CD4-positive, CD25-positive, alpha-beta regulatory T cell (primary cell): ENCODE data around the gene PPA2. TPM values are rescaled to one million over a fixed set of nuclear protein-coding genes. Genes with fewer than 3 reads are reported as not detected.

Experiments used
- ATAC-seq, 2 donors: fragments of 150-1000 bp; cut with Tn5 transposase; one replicate each; pipeline ENCODE4 v1.10.0; 2021; ENCODE audit warnings: low read depth in 2 of 2, moderate number of reproducible peaks in 2 of 2, moderate library complexity in 1 of 2
- DNase-seq, 3 donors: peaks; one replicate each; pipeline versions ENCODE4 v3.0.0 to v3.0.0-alpha.2; 2012 to 2022; ENCODE audit warnings: mixed read lengths in 1 of 3
- H3K27ac ChIP-seq: one replicate; pipeline ENCODE4 v1.7.0; 2013; ENCODE audit warnings: mild to moderate bottlenecking, low read length; ENCODE audit not compliant: insufficient read depth, poor library complexity, severe bottlenecking
- H3K27me3 ChIP-seq: one replicate; pipeline ENCODE4 v1.7.0; 2013; ENCODE audit warnings: low read length; ENCODE audit not compliant: control insufficient read depth, insufficient read depth
- H3K36me3 ChIP-seq: one replicate; pipeline ENCODE4 v1.7.0; 2013; ENCODE audit warnings: mild to moderate bottlenecking, low read length, moderate library complexity; ENCODE audit not compliant: control insufficient read depth, insufficient read depth
- H3K4me1 ChIP-seq: 2 replicates; pipeline ENCODE4 v1.7.0; 2013; ENCODE audit warnings: mild to moderate bottlenecking, low read length; ENCODE audit not compliant: insufficient read depth, control insufficient read depth, poor library complexity, severe bottlenecking
- H3K4me3 ChIP-seq: one replicate; pipeline ENCODE4 v1.7.0; 2013; ENCODE audit warnings: low read depth, mild to moderate bottlenecking, low read length, moderate library complexity
- H3K9me3 ChIP-seq, 2 experiments: 1 replicate in 1 of 2; 2 replicates in 1 of 2; pipeline ENCODE4 v1.7.0; 2013; ENCODE audit warnings: low read length in 2 of 2, mild to moderate bottlenecking in 1 of 2, moderate library complexity in 1 of 2; ENCODE audit not compliant: control insufficient read depth in 2 of 2
- H3K27ac Mint-ChIP-seq, 3 donors: one replicate each; pipeline ENCODE4 v1.8.0; 2020 to 2022; ENCODE audit warnings: mild to moderate bottlenecking in 3 of 3, mixed read lengths in 3 of 3, moderate library complexity in 2 of 3
- H3K27me3 Mint-ChIP-seq: one replicate; pipeline ENCODE4 v1.8.0; 2022; ENCODE audit warnings: mild to moderate bottlenecking, mixed read lengths
- H3K36me3 Mint-ChIP-seq: one replicate; pipeline ENCODE4 v1.8.0; 2020; ENCODE audit warnings: mixed read lengths
- H3K4me1 Mint-ChIP-seq, 4 donors: one replicate each; pipeline ENCODE4 v1.8.0; 2020 to 2022; ENCODE audit warnings: mixed read lengths in 4 of 4, mild to moderate bottlenecking in 1 of 4
- H3K4me3 Mint-ChIP-seq, 4 donors: one replicate each; pipeline ENCODE4 v1.8.0; 2020 to 2022; ENCODE audit warnings: mild to moderate bottlenecking in 4 of 4, mixed read lengths in 4 of 4, moderate library complexity in 3 of 4
- H3K9me3 Mint-ChIP-seq, 7 donors: one replicate each; pipeline ENCODE4 v1.8.0; 2020 to 2022; ENCODE audit warnings: mixed read lengths in 7 of 7, mild to moderate bottlenecking in 3 of 7, moderate library complexity in 2 of 7
- polyA plus RNA-seq, 4 donors: library from polyadenylated mRNA; unstranded; fragments of 300-500 nt; fragmentation: Illumina TruSeq; gene quantifications; one replicate each; pipeline ENCODE4 v1.2.3, GENCODE V29; 2021
- total RNA-seq: library from RNA; stranded (reverse); gene quantifications from one replicate; pipeline ENCODE4 v1.2.3, GENCODE V29; 2022

The PPA2 gene
- total and polyA plus RNA-seq, 5 donors from 2014 or later, result 42.2 to 126 (median 106) TPM

DNA sequence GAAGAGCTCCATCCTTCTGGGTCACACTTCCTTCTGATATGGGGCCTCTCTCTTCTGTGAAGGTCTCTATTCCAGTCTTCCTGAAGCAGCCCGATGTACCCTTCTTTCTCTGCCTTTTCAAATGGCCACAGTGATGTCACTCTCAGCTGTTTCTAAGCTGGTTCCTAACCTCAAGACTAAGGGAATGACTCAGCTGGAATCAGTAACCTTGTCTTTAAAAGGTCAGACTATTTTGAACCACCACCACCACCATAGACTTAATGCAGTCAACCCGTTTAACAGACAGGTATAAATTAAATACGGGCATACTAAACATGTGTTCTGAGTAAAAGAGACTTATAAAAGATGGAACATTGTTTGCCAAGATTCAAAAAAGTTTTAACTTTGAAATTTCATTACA lies 121.0 kb downstream of the PPA2 start:
- peaks cover 0 to 3% (median 0%) of the 10 kb centered on the region in 4 donors for H3K4me1 Mint-ChIP-seq
- no peaks in the 10 kb centered on the region for H3K36me3 ChIP-seq
- H3K36me3 Mint-ChIP-seq, result peaks cover 7% of the 10 kb centered on the region
- no peaks in the 10 kb centered on the region for H3K9me3 ChIP-seq
- no peak overlapping the region for H3K27ac ChIP-seq
- H3K4me1 ChIP-seq, result no peaks in the 10 kb centered on the region
- H3K9me3 Mint-ChIP-seq, result no peaks in the 10 kb centered on the region
- no peak overlapping the region for H3K4me3 Mint-ChIP-seq
- ATAC-seq (no peak), DNase-seq (peak in 1 of 3 donors; percentile 33)
- H3K27me3 Mint-ChIP-seq, result no peaks in the 10 kb centered on the region
- no peaks in the 10 kb centered on the region for H3K27me3 ChIP-seq
- no peak overlapping the region for H3K4me3 ChIP-seq
- no peak overlapping the region for H3K27ac Mint-ChIP-seq

DNA sequence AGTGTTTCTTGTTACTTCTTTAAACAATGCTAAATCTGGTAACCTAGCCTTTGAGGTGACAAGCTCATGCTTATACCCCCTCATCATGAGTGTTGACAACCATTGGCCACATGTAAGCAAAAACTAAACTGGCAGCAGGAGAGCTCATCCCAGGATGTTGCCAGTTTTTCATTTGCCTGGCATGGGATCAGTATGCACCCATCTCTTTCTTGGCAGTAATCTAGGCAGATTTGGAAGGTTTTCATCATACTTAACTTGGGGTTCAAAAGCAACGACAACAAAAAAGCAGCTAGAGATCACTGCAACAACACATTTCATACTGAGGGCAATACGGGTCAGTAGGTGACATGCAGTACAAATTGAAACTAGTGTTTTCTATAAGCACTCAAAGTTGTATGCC lies 122.0 kb downstream of the PPA2 start:
- no peaks in the 10 kb centered on the region for H3K36me3 ChIP-seq
- DNase-seq (no peak), ATAC-seq (no peak)
- H3K27me3 Mint-ChIP-seq, result peaks cover 2% of the 10 kb centered on the region
- no peaks in the 10 kb centered on the region for H3K9me3 ChIP-seq
- H3K27ac Mint-ChIP-seq, result no peak overlapping the region
- H3K4me1 ChIP-seq, result no peaks in the 10 kb centered on the region
- H3K27me3 ChIP-seq, result no peaks in the 10 kb centered on the region
- no peak overlapping the region for H3K4me3 ChIP-seq
- H3K36me3 Mint-ChIP-seq, result peaks cover 4% of the 10 kb centered on the region
- no peaks in the 10 kb centered on the region for H3K9me3 Mint-ChIP-seq
- H3K4me3 Mint-ChIP-seq, result no peak overlapping the region
- no peak overlapping the region for H3K27ac ChIP-seq
- peaks cover 0 to 3% (median 0%) of the 10 kb centered on the region in 4 donors for H3K4me1 Mint-ChIP-seq

DNA sequence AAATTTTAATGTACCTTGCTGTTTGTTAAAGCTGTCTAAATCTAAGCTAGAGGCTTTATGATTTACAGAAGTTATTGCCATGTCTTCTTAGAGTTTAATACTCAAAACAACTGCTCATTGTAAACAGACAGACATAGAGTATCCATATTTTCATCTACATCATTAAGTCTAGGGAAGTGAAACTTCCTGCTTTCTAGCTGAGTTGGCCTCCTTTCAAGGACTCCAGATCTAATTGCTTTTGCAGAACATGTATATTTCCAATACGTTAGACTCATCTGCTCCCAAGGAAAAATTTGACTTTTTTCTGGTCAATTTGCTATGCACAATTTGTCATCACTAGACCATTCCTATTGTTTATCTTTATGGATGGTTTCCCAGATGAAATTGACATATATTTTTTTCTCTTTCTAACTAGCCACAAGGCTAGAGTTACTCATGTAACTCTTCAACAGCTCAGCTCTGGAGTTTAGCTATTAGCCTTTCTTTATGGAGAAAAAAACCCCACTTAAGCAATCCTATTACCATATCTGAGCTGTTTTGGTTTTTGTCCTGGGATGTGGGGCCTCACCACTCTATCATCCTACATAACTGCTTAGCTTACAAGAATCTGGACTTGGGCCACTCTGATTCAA lies 122.9 kb downstream of the PPA2 start:
- Histone ChIP-seq H3K27ac (no peak overlapping the region), H3K36me3 (no peaks in the 10 kb centered on the region), H3K4me1 (no peaks in the 10 kb centered on the region), H3K9me3 (no peaks in the 10 kb centered on the region), H3K4me3 (no peak overlapping the region), H3K27me3 (no peaks in the 10 kb centered on the region)
- Mint-ChIP-seq H3K4me3 (no peak overlapping the region), H3K27me3 (peaks cover 4% of the 10 kb centered on the region), H3K4me1 (peaks cover 0 to 3% (median 0%) of the 10 kb centered on the region in 4 donors), H3K36me3 (peaks cover 4% of the 10 kb centered on the region), H3K27ac (no peak overlapping the region), H3K9me3 (no peaks in the 10 kb centered on the region)
- ATAC-seq, result no peak
- DNase-seq, result no peak

DNA sequence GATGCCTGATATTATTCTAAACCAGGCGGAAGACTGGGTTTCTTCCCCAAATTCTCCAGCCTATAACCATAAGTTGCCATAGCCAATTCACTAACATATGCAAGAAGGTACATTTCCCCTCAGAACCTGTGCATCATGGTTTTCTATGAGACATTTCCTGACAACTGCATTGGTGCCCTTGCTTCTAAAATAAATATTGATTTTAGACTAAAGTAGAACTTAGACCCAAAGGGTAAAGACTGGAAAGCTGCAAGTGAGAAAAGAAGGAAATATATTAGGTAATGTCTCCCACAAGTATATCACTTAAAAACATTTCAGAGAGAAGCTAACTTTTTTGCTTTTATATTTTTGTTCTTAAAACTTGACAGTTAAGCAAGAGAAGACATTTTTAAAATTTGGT lies 125.1 kb downstream of the PPA2 start:
- DNase-seq (no peak), ATAC-seq (no peak)
- H3K27me3 ChIP-seq, result no peaks in the 10 kb centered on the region
- Mint-ChIP-seq H3K36me3 (no peaks in the 10 kb centered on the region), H3K27ac (peak overlapping the region in 1 of 3 donors; percentile 2), H3K27me3 (peaks cover 4% of the 10 kb centered on the region), H3K4me1 (peaks cover 0 to 3% (median 0%) of the 10 kb centered on the region in 4 donors), H3K4me3 (no peak overlapping the region), H3K9me3 (no peaks in the 10 kb centered on the region)
- H3K36me3 ChIP-seq, result no peaks in the 10 kb centered on the region
- no peak overlapping the region for H3K4me3 ChIP-seq
- H3K9me3 ChIP-seq, result no peaks in the 10 kb centered on the region
- no peak overlapping the region for H3K27ac ChIP-seq
- no peaks in the 10 kb centered on the region for H3K4me1 ChIP-seq

DNA sequence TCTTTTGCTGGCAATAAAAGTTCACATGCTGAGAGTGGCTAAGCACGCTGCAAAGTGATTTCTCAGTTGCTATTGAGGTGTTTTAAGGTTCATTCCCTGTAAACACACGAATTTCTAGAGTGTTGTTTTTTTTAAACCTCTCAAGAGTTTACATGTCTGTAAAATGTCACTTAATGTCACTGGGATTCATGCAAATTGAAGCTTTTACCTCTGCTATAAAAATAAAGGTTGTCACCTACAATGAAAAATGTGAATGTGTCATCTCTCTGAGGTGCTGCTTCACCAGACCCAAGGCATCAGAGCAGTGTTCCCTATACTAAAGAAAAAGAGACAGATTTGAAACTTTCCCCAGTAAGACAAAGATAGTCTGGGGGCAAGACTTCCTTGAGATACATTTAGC lies 127.0 kb downstream of the PPA2 start:
- Histone ChIP-seq H3K27ac (no peak overlapping the region), H3K4me3 (no peak overlapping the region), H3K27me3 (no peaks in the 10 kb centered on the region), H3K4me1 (no peaks in the 10 kb centered on the region), H3K9me3 (no peaks in the 10 kb centered on the region), H3K36me3 (no peaks in the 10 kb centered on the region)
- ATAC-seq (no peak), DNase-seq (no peak)
- no peaks in the 10 kb centered on the region for H3K4me1 Mint-ChIP-seq
- H3K4me3 Mint-ChIP-seq, result no peak overlapping the region
- peaks cover 4% of the 10 kb centered on the region for H3K27me3 Mint-ChIP-seq
- no peak overlapping the region for H3K27ac Mint-ChIP-seq
- no peaks in the 10 kb centered on the region for H3K9me3 Mint-ChIP-seq
- H3K36me3 Mint-ChIP-seq, result no peaks in the 10 kb centered on the region

DNA sequence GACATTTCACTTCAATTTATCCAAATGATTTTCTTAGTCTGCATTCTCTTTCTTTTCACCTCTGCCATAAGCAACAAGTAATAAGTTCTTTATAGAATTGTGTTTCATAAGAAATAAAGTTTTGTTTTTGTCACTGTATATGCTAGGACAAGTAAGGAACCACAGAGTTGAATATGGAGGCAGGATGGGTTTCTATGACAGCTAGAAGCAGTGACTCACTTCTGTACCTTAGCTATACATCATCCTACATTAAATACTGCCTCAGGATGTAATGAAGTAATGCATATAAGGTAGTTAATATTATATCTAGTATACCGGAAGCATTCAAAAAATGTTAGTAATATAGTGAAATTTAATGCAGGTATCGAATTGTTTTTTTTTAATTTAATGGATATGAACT lies 128.0 kb downstream of the PPA2 start:
- Histone ChIP-seq H3K9me3 (no peaks in the 10 kb centered on the region), H3K4me1 (no peaks in the 10 kb centered on the region), H3K4me3 (no peak overlapping the region), H3K27me3 (no peaks in the 10 kb centered on the region), H3K36me3 (no peaks in the 10 kb centered on the region), H3K27ac (no peak overlapping the region)
- DNase-seq (no peak), ATAC-seq (no peak)
- Mint-ChIP-seq H3K4me1 (no peaks in the 10 kb centered on the region), H3K27ac (no peak overlapping the region), H3K9me3 (no peaks in the 10 kb centered on the region), H3K4me3 (no peak overlapping the region), H3K27me3 (peaks cover 4% of the 10 kb centered on the region), H3K36me3 (no peaks in the 10 kb centered on the region)

DNA sequence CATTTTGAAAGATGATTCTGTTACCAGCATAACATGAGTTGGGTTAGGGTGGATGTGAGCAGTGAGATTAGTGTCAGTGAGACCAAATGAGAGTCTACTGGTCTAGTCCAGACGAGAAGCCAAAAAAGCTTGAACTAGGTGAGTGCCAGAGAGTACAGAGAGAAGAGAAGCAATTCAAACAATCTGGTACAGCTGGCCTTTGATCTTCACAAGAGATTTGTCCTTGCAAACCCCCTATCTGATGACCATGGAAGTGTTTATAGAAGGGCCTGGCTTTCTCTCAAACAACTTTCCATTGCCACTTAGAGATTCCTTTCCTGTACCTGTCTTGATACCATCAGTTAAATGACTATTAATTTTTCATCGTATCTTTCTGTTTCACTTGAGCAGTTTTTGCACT lies 128.5 kb downstream of the PPA2 start:
- Mint-ChIP-seq H3K27me3 (peaks cover 4% of the 10 kb centered on the region), H3K36me3 (no peaks in the 10 kb centered on the region), H3K27ac (no peak overlapping the region), H3K9me3 (no peaks in the 10 kb centered on the region), H3K4me1 (no peaks in the 10 kb centered on the region), H3K4me3 (no peak overlapping the region)
- no peak overlapping the region for H3K27ac ChIP-seq
- ATAC-seq (no peak), DNase-seq (no peak)
- no peaks in the 10 kb centered on the region for H3K9me3 ChIP-seq
- H3K36me3 ChIP-seq, result no peaks in the 10 kb centered on the region
- H3K4me3 ChIP-seq, result no peak overlapping the region
- H3K27me3 ChIP-seq, result no peaks in the 10 kb centered on the region
- H3K4me1 ChIP-seq, result no peaks in the 10 kb centered on the region

DNA sequence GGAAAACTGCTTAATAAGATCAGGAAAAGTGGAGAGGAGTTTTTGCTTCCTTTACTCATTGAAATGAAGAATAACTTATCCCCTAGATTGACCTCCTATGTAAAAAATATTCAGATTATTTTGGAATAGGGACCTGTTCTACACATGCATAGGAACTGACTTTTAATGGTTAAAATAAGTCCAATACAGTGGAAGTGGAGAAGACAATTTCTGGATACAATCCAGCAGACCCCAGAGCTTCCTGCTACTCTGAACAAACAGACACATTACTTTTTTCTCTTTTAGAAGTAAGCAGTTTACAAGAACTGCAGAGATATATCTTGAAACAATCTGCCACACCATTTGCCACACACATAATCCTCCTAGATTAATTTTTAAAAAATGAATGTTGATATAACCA lies 129.7 kb downstream of the PPA2 start:
- Mint-ChIP-seq H3K27ac (no peak overlapping the region), H3K36me3 (no peaks in the 10 kb centered on the region), H3K4me3 (no peak overlapping the region), H3K9me3 (no peaks in the 10 kb centered on the region), H3K27me3 (peaks cover 4% of the 10 kb centered on the region), H3K4me1 (no peaks in the 10 kb centered on the region)
- Histone ChIP-seq H3K9me3 (no peaks in the 10 kb centered on the region), H3K27me3 (no peaks in the 10 kb centered on the region), H3K36me3 (no peaks in the 10 kb centered on the region), H3K4me3 (no peak overlapping the region), H3K27ac (no peak overlapping the region), H3K4me1 (no peaks in the 10 kb centered on the region)
- DNase-seq (no peak), ATAC-seq (no peak)
